PC-3 (cell line): ENCODE data around the gene OR8B8. TPM values are rescaled to one million over a fixed set of nuclear protein-coding genes. Genes with fewer than 3 reads are reported as not detected.

Experiments
- ATAC-seq: fragments of 200-7000 bp; cut with Tn5 transposase; 2 replicates; pipeline ENCODE4 v1.9.1; 2020; ENCODE audit warnings: mild to moderate bottlenecking, moderate library complexity
- Bru-seq: library from RNA; stranded (reverse); fragments of 400-500 nt; gene quantifications from one replicate; lab custom pipeline; 2021; lab: Mats Ljungman, UMichigan
- BruChase-seq, 2 experiments: library from RNA; stranded (reverse); fragments of 400-500 nt; gene quantifications; one replicate each; lab custom pipeline; 2021; lab: Mats Ljungman, UMichigan
- BruUV-seq: library from RNA; stranded (reverse); fragments of 400-500 nt; replicated peaks from 2 replicates; lab custom pipeline; 2021; lab: Mats Ljungman, UMichigan
- CTCF ChIA-PET: fragments of 300-600 bp; sonication (Branson Sonifier 250); formaldehyde crosslinking; loops from one replicate; lab custom pipeline; 2022; ENCODE audit warnings: antibody characterized with exemption; lab: Charles Lee
- POLR2A ChIA-PET: fragments of 300-600 bp; sonication (Branson Sonifier 250); formaldehyde crosslinking; loops from one replicate; lab custom pipeline; 2022; ENCODE audit warnings: antibody characterized with exemption; ENCODE audit not compliant: unreplicated experiment; lab: Charles Lee
- DNase-seq: peaks from one replicate; pipeline ENCODE4 v3.0.0-alpha.2; 2015
- H2AFZ ChIP-seq: fragments of 300-600 bp; sonication (generic); 2 replicates; pipeline ENCODE4 v1.6.0; 2016; ENCODE audit warnings: antibody characterized with exemption, low read length
- H3F3A ChIP-seq: fragments of 300-600 bp; sonication (generic); one replicate; pipeline ENCODE4 v1.6.0; 2017; ENCODE audit warnings: antibody characterized with exemption, low read length, control low read depth, mild to moderate bottlenecking; ENCODE audit not compliant: unreplicated experiment
- H3K27ac ChIP-seq: fragments of 300-600 bp; sonication (generic); 2 replicates; pipeline ENCODE4 v1.5.1; 2016; ENCODE audit warnings: mild to moderate bottlenecking, low read length
- H3K27me3 ChIP-seq: fragments of 300-600 bp; sonication (generic); 2 replicates; pipeline ENCODE4 v1.6.1; 2016; ENCODE audit warnings: low read length, mixed read lengths
- H3K36me3 ChIP-seq: fragments of 300-600 bp; sonication (generic); 2 replicates; pipeline ENCODE4 v1.6.1; 2016; ENCODE audit warnings: low read depth, mixed run types, low read length, mixed read lengths
- H3K4me1 ChIP-seq: fragments of 300-600 bp; sonication (generic); 2 replicates; pipeline ENCODE4 v1.5.1; 2016; ENCODE audit warnings: low read length; ENCODE audit not compliant: insufficient read depth
- H3K4me2 ChIP-seq: fragments of 300-600 bp; sonication (generic); 2 replicates; pipeline ENCODE4 v1.6.0; 2016; ENCODE audit warnings: low read length
- H3K4me3 ChIP-seq: fragments of 300-600 bp; sonication (generic); 2 replicates; pipeline ENCODE4 v1.5.1; 2016; ENCODE audit warnings: mild to moderate bottlenecking, low read length, mixed read lengths
- H3K79me2 ChIP-seq: fragments of 300-600 bp; sonication (generic); 2 replicates; pipeline ENCODE4 v1.6.1; 2017; ENCODE audit warnings: low read length, mixed read lengths
- H3K9ac ChIP-seq: fragments of 300-600 bp; sonication (generic); 2 replicates; pipeline ENCODE4 v1.6.0; 2016; ENCODE audit warnings: mild to moderate bottlenecking, low read length
- H3K9me2 ChIP-seq: fragments of 300-600 bp; sonication (generic); replicated peaks from 2 replicates; pipeline ENCODE4 v1.6.1; 2016; ENCODE audit warnings: mixed run types, low read length, mixed read lengths
- H3K9me3 ChIP-seq: fragments of 300-600 bp; sonication (generic); 2 replicates; pipeline ENCODE4 v1.6.1; 2016; ENCODE audit warnings: low read length, mixed read lengths
- H4K20me1 ChIP-seq: fragments of 300-600 bp; sonication (generic); 2 replicates; pipeline ENCODE4 v1.6.1; 2016; ENCODE audit warnings: low read length, mixed read lengths
- EZH2 ChIP-seq: fragments of 300-600 bp; sonication (generic); IDR thresholded peaks from one replicate; pipeline ENCODE4 v1.6.1; 2017; ENCODE audit warnings: antibody characterized with exemption, mild to moderate bottlenecking, low read length; ENCODE audit not compliant: unreplicated experiment
- EZH2phosphoT487 ChIP-seq: fragments of 300-600 bp; sonication (generic); IDR thresholded peaks from 2 replicates; pipeline ENCODE4 v1.6.1; 2018; ENCODE audit warnings: mild to moderate bottlenecking, antibody characterized with exemption, low read length, borderline replicate concordance
- intact Hi-C: fragments of 100-400 bp; cut with micrococcal nuclease; formaldehyde crosslinking; loops from 2 replicates; pipeline ENCODE4 v1.9.0; 2023
- long read RNA-seq: library from polyadenylated mRNA; unstranded; transcript quantifications from one replicate; pipeline ENCODE4 v2.0.0, GENCODE V29; 2021; ENCODE audit not compliant: unreplicated experiment
- total RNA-seq: library from RNA; depleted of rRNA; stranded (reverse); fragments of >200 nt; gene quantifications from 2 replicates; pipeline ENCODE4 v1.2.3, GENCODE V29; 2014; rRNA removed
- TF ChIP-seq, protein P1 (sequence below): fragments of 300-600 bp; sonication (generic); conservative IDR thresholded peaks from 2 replicates; pipeline ENCODE4 v1.5.1; 2017; ENCODE audit warnings: antibody characterized with exemption, low read depth, mild to moderate bottlenecking, low read length

OR8B8 gene, protein sequence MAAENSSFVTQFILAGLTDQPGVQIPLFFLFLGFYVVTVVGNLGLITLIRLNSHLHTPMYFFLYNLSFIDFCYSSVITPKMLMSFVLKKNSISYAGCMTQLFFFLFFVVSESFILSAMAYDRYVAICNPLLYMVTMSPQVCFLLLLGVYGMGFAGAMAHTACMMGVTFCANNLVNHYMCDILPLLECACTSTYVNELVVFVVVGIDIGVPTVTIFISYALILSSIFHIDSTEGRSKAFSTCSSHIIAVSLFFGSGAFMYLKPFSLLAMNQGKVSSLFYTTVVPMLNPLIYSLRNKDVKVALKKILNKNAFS
- total RNA-seq, result not detected in 2 replicates
- not detected for Bru-seq, nascent RNA
- not detected for BruChase-seq, experiment 1, labeled RNA remaining after a 6-hour chase
- BruChase-seq, experiment 2, labeled RNA remaining after a 2-hour chase, result not detected
- long read RNA-seq, result 0 reads

DNA sequence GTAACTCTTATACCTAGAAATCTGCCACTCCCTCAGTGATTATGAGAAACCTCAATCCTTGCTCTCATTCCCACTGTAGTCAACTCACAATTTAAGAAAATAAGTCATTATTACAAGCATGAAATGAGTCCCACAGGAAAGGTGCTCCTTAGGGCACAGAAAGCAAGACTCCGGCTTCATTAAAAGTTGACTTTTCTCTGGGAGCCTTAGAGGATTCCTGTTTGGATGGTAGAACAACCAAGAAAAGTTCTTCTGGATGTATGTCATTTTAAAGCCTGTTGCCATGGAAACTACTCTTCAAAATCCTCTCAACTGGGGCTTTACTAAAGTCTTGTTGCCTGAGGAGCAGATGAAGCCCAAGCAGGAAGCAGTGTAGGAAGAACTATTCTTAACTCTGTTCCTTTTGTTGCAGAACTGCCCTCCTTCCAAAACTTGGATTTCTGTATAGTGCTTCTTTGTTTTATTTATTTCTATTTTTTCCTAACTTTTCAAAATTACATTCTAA is at the start of gene OR8B8:
Gene OR8B8 (minus strand): TSS at position 51 of the 505 bp plus-strand sequence. CDS start 4,611 bp downstream, outside the sequence.
- no peaks in the 10 kb centered on the region for H3K4me1 ChIP-seq
- no peak within 1 kb of the TSS for H3K4me2 ChIP-seq
- no TSS peak for BruUV-seq
- ChIA-PET CTCF (no interaction called here), POLR2A (no interaction called here)
- peaks cover 45% of the 10 kb centered on the region for H3K27me3 ChIP-seq
- ATAC-seq (no peak), DNase-seq (no peak)
- no peaks in the 10 kb centered on the region for H3K79me2 ChIP-seq
- intact Hi-C loops, result no loop called here
- H3K27ac ChIP-seq, result no peak within 1 kb of the TSS
- H3K9me3 ChIP-seq, result no peaks in the 10 kb centered on the region
- no peak for TF ChIP-seq EZH2
- no peak for TF ChIP-seq EZH2phosphoT487
- TF ChIP-seq, protein P1, sequence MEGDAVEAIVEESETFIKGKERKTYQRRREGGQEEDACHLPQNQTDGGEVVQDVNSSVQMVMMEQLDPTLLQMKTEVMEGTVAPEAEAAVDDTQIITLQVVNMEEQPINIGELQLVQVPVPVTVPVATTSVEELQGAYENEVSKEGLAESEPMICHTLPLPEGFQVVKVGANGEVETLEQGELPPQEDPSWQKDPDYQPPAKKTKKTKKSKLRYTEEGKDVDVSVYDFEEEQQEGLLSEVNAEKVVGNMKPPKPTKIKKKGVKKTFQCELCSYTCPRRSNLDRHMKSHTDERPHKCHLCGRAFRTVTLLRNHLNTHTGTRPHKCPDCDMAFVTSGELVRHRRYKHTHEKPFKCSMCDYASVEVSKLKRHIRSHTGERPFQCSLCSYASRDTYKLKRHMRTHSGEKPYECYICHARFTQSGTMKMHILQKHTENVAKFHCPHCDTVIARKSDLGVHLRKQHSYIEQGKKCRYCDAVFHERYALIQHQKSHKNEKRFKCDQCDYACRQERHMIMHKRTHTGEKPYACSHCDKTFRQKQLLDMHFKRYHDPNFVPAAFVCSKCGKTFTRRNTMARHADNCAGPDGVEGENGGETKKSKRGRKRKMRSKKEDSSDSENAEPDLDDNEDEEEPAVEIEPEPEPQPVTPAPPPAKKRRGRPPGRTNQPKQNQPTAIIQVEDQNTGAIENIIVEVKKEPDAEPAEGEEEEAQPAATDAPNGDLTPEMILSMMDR, result no peak
- H2AFZ ChIP-seq, result no peak within 1 kb of the TSS
- no peaks in the 10 kb centered on the region for H3K36me3 ChIP-seq
- no peaks in the 10 kb centered on the region for H4K20me1 ChIP-seq
- H3F3A ChIP-seq, result no peaks in the 10 kb centered on the region
- H3K9ac ChIP-seq, result no peak within 1 kb of the TSS
- no peak within 1 kb of the TSS for H3K4me3 ChIP-seq
- no peaks in the 10 kb centered on the region for H3K9me2 ChIP-seq

DNA sequence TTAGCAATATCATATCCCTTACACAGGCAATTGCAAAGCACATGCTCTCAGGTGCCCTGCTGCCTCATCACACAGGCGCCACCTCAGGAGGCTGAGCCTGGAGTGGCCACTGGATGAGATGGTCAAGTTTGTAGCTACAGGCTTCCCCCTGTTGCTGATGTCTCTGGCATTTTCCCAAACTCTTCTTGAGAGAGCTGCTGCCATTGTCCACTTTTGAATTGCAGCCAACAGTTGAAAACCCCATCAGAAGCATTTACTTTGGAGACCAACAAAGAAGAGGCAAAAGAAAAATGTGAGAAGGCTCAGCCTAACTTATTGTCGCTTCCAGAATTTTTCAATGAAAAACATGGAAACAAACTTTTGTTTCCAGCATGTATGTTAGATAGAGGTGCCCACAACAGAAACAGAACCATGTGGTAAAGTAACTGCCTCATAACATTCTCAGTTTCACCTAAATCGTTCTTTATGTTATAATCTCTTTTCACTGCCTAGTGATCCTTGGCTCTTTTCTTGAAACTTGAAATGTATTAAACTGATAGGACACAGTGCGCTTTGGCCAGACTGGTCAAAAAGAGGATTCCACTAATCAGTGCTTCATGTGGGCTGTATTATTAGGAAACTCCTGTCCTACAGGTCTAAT is 47.6 kb upstream of the OR8B8 start:
- BruUV-seq, result no TSS peak
- H3K27me3 ChIP-seq, result peaks cover 69% of the 10 kb centered on the region

More for the DNA sequence above, 47.6 kb upstream of the OR8B8 start:
- H3K79me2 ChIP-seq, result no peaks in the 10 kb centered on the region
- ATAC-seq, result no peak
- no peak overlapping the region for H3K9ac ChIP-seq
- H3F3A ChIP-seq, result no peaks in the 10 kb centered on the region
- H3K36me3 ChIP-seq, result no peaks in the 10 kb centered on the region
- no peaks in the 10 kb centered on the region for H4K20me1 ChIP-seq
- H3K4me3 ChIP-seq, result no peak overlapping the region
- ChIA-PET CTCF (no interaction called here), POLR2A (no interaction called here)
- no peak overlapping the region for H3K27ac ChIP-seq
- intact Hi-C loops, result no loop called here
- TF ChIP-seq, protein P1, result no peak
- TF ChIP-seq EZH2phosphoT487 (no peak), EZH2 (no peak)
- H3K4me2 ChIP-seq, result no peak overlapping the region
- no peaks in the 10 kb centered on the region for H3K4me1 ChIP-seq
- no peak for DNase-seq
- no peaks in the 10 kb centered on the region for H3K9me3 ChIP-seq
- no peak overlapping the region for H2AFZ ChIP-seq
- no peaks in the 10 kb centered on the region for H3K9me2 ChIP-seq
